HEK293T (cell line): ENCODE results near the gene CA10.

ENCODE experiments used
- ARNT ChIP-seq: fragments of 450-650 bp; IDR thresholded peaks from 2 replicates; pipeline ENCODE4 v1.6.1; 2017; ENCODE audit warnings: mild to moderate bottlenecking
- BHLHE40 ChIP-seq: fragments of 450-650 bp; IDR thresholded peaks from 2 replicates; pipeline ENCODE4 v1.6.1; 2016; ENCODE audit warnings: mild to moderate bottlenecking, moderate library complexity, borderline replicate concordance
- CTBP1 ChIP-seq: fragments of 450-650 bp; IDR thresholded peaks from 2 replicates; pipeline ENCODE4 v1.6.1; 2016; ENCODE audit warnings: borderline replicate concordance
- ELF4 ChIP-seq: fragments of 450-650 bp; IDR thresholded peaks from 2 replicates; pipeline ENCODE4 v1.6.1; 2017; ENCODE audit warnings: antibody characterized with exemption
- FOXA1 ChIP-seq: fragments of 450-650 bp; IDR thresholded peaks from 2 replicates; pipeline ENCODE4 v1.6.1; 2016; ENCODE audit warnings: mild to moderate bottlenecking
- FOXK2 ChIP-seq: fragments of 450-650 bp; IDR thresholded peaks from 2 replicates; pipeline ENCODE4 v1.6.1; 2016; ENCODE audit warnings: mild to moderate bottlenecking
- FOXM1 ChIP-seq: fragments of 450-650 bp; IDR thresholded peaks from 2 replicates; pipeline ENCODE4 v1.6.1; 2017; ENCODE audit warnings: mild to moderate bottlenecking, borderline replicate concordance
- NFRKB ChIP-seq: fragments of 450-650 bp; IDR thresholded peaks from 2 replicates; pipeline ENCODE4 v1.6.1; 2016; ENCODE audit warnings: mild to moderate bottlenecking, moderate library complexity
- SP1 ChIP-seq: fragments of 450-650 bp; IDR thresholded peaks from 2 replicates; pipeline ENCODE4 v1.6.1; 2017
- TARDBP ChIP-seq: fragments of 450-650 bp; IDR thresholded peaks from 2 replicates; pipeline ENCODE4 v1.6.1; 2016
- ZNF384 ChIP-seq: fragments of 450-650 bp; IDR thresholded peaks from 2 replicates; pipeline ENCODE4 v1.6.1; 2016

DNA sequence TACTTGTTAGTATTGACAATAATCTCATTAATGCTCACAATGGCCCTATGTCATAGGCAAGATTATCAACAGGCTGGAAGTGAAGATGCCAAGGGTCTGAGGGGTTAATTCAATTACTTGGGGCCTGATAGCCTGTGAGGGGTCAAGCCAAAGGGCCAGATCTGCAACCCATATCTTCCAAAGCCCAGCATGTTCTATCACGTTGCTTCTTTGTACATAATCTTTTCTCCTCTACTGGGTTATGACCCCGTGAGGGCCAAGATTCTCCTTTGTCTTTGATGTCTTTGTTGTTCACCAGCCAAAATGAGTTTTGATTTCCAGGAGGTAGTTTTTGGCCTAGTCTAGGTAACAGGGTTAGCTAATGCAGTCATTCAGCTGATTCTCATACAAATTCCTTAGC, 551.0 kb downstream of the CA10 start:
- TF ChIP-seq FOXA1 = no peak
- TF ChIP-seq BHLHE40 = no peak
- no peak for TF ChIP-seq ZNF384
- no peak for TF ChIP-seq TARDBP
- no peak for TF ChIP-seq ARNT
- no peak for TF ChIP-seq NFRKB
- TF ChIP-seq SP1 = no peak
- no peak for TF ChIP-seq FOXM1
- TF ChIP-seq ELF4 = no peak
- TF ChIP-seq CTBP1 = no peak
- TF ChIP-seq FOXK2 = no peak
